Sigmoid colon (tissue), 4 donors: Measurements from ENCODE around the gene TLDC2.

Source experiments
- CTCF ChIP-seq, 4 experiments: fragments of 450-650 bp in 3 of 4; fragments of 200-600 bp in 1 of 4; IDR thresholded peaks; one replicate each; pipeline ENCODE4 v1.5.1; 2016 to 2019; ENCODE audit warnings: antibody characterized with exemption in 4 of 4, mild to moderate bottlenecking in 3 of 4, moderate library complexity in 2 of 4
- POLR2A ChIP-seq, 2 donors: fragments of 450-650 bp; IDR thresholded peaks; one replicate each; pipeline ENCODE4 v1.6.1; 2016; ENCODE audit warnings: antibody characterized with exemption in 2 of 2, mild to moderate bottlenecking in 2 of 2, moderate library complexity in 2 of 2
- POLR2AphosphoS5 ChIP-seq, 4 donors: sonication (generic); formaldehyde crosslinking; IDR thresholded peaks; one replicate each; pipeline ENCODE4 v1.6.1; 2017; ENCODE audit warnings: antibody characterized with exemption in 4 of 4

GRCh38 chr20:36937402-36937770, 61.4 kb downstream of the TLDC2 start:
- TF ChIP-seq CTCF (IDR thresholded peaks at IDR 0.05) (no peak), POLR2A (IDR thresholded peaks at IDR 0.05) (no peak), POLR2AphosphoS5 (IDR thresholded peaks at IDR 0.05) (no peak)
